Measurements from ENCODE around the gene PSMC5.

Gene PSMC5

GRCh38 chr17:63819131-63819530, 8.1 kb upstream of the PSMC5 start:
- peak; percentile 73 for DNase-seq

GRCh38 chr17:63819585-63820537, 7.4 kb upstream of the PSMC5 start:
- in situ Hi-C loops (cut with HindIII; ENCODE audit: low pct_ligation_motif_present, low pct_unique_long_range_greater_than_20kb, low sequenced_read_pairs): loop anchor here (10.0 kb wide), 1 partner anchor 55 kb away; no protein-coding TSS in a partner anchor

More at GRCh38 chr17:63819131-63819530, 8.1 kb upstream of the PSMC5 start:
- in situ Hi-C loops (cut with HindIII; ENCODE audit: low pct_ligation_motif_present, low pct_unique_long_range_greater_than_20kb, low sequenced_read_pairs): loop anchor here (10.0 kb wide), 1 partner anchor 54 kb away; no protein-coding TSS in a partner anchor

DNA sequence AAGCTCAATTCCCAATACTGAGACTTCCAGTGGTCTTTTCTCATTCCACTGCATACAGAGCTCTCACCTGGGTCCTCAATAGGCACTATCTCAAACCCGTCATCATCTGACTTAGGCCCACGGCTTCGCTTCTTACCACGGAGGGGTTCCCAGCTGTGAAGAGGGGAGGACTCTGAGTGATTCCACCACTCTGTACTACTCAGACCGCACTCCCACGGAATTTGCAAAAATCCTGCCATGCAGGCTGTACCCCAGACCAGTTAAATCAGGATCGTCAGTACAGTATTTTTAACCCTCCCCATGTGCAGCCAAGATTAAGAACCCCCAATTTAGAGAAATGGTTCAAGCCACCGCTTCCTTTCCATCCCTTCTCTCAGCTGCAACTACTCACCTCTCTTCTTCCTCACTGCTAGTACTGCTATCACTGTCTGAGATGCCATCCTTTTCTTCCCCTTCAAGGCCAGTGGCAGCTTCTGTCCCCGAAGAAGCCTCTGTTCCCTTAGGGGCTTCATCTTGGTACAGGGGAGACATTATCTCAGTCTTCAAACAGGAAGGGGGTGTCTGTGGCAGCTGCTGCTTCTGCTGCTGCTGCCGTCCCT, 6.2 kb upstream of the PSMC5 start:
- no peak for DNase-seq
- in situ Hi-C loops (cut with HindIII; ENCODE audit: low pct_ligation_motif_present, low pct_unique_long_range_greater_than_20kb, low sequenced_read_pairs): no loop called here

More at GRCh38 chr17:63819585-63820537, 7.4 kb upstream of the PSMC5 start:
- DNase-seq: no peak

DNA sequence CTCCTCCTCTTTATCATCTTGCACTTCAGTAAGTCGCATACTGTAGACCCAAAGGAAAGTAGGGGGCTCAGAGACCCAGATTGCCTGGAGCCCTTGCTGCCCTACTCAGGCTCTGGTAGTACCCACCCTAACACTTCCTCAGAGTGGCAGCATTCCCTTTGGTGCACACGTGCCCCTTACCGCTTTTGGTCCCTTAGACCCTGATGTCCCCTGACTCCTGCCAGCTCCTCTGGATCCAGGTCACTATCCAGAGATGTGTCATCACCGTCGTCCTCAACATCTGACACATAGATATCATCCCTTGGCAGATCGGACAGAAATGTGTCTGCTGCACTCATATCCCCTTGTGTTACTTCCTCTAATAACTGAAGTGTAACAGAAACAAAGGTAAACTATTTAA, 5.4 kb upstream of the PSMC5 start:
- no peak for DNase-seq
- in situ Hi-C loops (cut with HindIII; ENCODE audit: low pct_ligation_motif_present, low pct_unique_long_range_greater_than_20kb, low sequenced_read_pairs): no loop called here

GRCh38 chr17:63822537-63822936, 4.7 kb upstream of the PSMC5 start:
- DNase-seq: no peak
- in situ Hi-C loops (cut with HindIII; ENCODE audit: low pct_ligation_motif_present, low pct_unique_long_range_greater_than_20kb, low sequenced_read_pairs): no loop called here

GRCh38 chr17:63823659-63824331, 3.4 kb upstream of the PSMC5 start:
- in situ Hi-C loops (cut with HindIII; ENCODE audit: low pct_ligation_motif_present, low pct_unique_long_range_greater_than_20kb, low sequenced_read_pairs): no loop called here
- DNase-seq: no peak

DNA sequence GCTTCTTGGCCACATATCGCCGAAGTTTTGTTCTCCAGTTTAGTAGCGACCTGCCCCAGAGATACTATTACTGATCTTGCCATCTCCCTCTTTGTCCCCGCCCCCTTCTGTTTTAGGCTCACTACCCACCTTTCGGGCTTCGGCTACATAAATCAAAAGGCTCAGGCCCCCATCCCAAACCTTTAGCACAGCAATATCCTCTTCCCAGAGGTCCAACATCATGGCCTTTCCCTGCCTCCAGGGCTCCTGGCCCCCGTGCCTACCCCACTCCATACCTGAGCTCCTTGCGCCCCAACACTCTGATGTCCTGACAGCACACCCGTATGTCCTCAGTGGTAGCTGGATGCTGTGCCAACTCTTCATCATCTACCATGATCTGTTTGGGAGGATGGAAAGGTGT, 2.9 kb upstream of the PSMC5 start:
- in situ Hi-C loops (cut with HindIII; ENCODE audit: low pct_ligation_motif_present, low pct_unique_long_range_greater_than_20kb, low sequenced_read_pairs): no loop called here
- no peak for DNase-seq

DNA sequence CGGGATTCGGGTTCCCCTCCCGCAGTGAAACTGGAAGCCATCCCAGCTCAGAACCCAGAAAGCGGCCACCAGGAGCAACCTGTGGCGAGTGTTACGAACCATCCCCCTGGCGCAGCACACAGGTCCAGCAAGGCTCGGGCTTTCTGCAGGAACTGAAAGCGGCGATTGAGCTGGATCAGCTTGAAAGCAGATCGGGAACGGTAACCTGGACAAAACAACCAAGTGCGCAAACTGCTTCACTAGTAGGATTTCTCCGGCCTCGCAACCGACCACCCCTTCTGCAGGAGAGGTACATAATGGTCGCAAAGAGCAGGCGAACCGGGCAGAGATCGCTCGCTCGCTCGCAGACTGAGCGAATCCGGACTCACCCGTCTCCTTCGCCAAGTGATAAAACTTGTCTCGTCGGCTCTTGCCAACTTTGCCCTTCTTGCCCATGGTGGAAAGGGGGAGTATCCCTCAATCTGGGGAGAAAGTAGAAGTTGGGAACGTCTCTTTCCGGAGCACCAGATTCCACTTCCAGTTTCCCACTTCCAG, 696 bp upstream of the PSMC5 start:
- in situ Hi-C loops (cut with HindIII; ENCODE audit: low pct_ligation_motif_present, low pct_unique_long_range_greater_than_20kb, low sequenced_read_pairs): no loop called here
- DNase-seq: peak; percentile 59

GRCh38 chr17:63827801-63828221, 580 bp downstream of the PSMC5 start:
- no peak for DNase-seq
- in situ Hi-C loops (cut with HindIII; ENCODE audit: low pct_ligation_motif_present, low pct_unique_long_range_greater_than_20kb, low sequenced_read_pairs): no loop called here

DNA sequence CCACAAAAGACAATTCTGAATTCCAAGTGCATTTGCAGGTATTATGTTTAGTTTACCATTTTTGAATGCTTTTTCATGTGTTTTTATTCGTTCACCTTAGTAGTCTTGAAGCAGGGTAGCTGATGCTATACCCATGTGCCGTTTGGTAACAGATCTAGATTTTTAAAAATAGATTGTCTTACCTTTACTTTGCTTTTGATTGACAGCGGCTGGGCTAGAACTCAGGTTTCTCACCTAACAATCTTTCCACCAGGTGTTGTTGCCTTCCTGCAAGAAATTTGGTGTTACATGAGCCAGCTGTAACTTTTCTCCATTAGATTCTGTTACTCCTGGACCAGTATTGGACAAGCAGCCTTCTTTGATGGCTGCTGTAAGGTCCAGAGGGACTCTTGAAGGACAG, 1.7 kb downstream of the PSMC5 start:
- DNase-seq: no peak
- in situ Hi-C loops (cut with HindIII; ENCODE audit: low pct_ligation_motif_present, low pct_unique_long_range_greater_than_20kb, low sequenced_read_pairs): no loop called here

GRCh38 chr17:63830278-63830677, 3.0 kb downstream of the PSMC5 start:
- DNase-seq: no peak
- in situ Hi-C loops (cut with HindIII; ENCODE audit: low pct_ligation_motif_present, low pct_unique_long_range_greater_than_20kb, low sequenced_read_pairs): no loop called here

GRCh38 chr17:63830904-63831491, 3.8 kb downstream of the PSMC5 start:
- in situ Hi-C loops (cut with HindIII; ENCODE audit: low pct_ligation_motif_present, low pct_unique_long_range_greater_than_20kb, low sequenced_read_pairs): no loop called here
- DNase-seq: no peak

DNA sequence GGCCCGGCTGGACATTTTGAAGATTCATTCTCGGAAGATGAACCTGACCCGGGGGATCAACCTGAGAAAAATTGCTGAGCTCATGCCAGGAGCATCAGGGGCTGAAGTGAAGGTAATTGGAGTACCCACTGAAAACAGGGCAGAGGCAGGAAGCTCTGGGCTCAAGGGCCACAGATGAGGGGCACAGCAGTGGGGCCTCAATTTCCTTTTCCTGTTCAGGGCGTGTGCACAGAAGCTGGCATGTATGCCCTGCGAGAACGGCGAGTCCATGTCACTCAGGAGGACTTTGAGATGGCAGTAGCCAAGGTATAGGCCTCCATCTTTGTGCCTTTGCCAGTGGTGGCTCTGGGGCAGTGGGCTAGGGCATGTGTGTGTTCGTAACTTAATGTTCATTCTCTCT, 4.3 kb downstream of the PSMC5 start:
- in situ Hi-C loops (cut with HindIII; ENCODE audit: low pct_ligation_motif_present, low pct_unique_long_range_greater_than_20kb, low sequenced_read_pairs): no loop called here
- DNase-seq: no peak

GRCh38 chr17:63832014-63832413, 4.8 kb downstream of the PSMC5 start:
- in situ Hi-C loops (cut with HindIII; ENCODE audit: low pct_ligation_motif_present, low pct_unique_long_range_greater_than_20kb, low sequenced_read_pairs): no loop called here

GRCh38 chr17:63832455-63832854, 5.2 kb downstream of the PSMC5 start:
- no peak for DNase-seq
- in situ Hi-C loops (cut with HindIII; ENCODE audit: low pct_ligation_motif_present, low pct_unique_long_range_greater_than_20kb, low sequenced_read_pairs): no loop called here

More at GRCh38 chr17:63832014-63832413, 4.8 kb downstream of the PSMC5 start:
- no peak for DNase-seq

DNA sequence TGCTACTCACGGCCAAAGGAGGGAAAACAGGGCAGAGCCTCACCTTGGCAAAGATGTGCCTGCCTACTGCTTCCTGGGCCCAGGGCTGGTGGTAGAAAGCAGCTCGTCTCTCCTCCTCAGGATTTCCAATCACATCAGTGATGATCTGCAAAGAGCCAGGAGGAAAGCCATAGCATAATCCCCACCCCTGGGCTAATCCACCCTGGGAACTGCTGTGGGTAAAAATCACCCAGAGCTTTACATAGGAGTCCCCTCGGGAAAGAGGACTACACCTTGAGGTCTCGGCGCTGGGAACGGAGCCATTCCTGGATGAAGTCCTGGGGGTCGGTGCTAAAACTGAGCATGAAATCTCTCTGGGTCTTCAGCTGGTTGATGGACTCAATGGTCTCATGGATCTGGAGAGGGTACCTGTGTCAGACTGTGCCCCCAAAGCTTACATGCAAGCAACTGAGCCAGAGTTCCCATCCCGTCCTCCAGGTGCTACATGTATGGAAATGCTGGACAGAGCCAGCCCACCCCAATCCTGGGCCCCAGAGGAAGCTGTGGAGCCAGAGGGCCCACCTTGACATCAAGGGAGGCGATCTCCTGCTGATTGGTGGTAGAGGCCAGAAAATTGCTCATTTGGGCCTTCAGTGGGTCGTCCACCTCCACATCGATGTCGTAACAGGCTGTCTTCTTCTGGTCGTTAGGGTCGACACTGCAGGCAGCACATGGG, 6.0 kb downstream of the PSMC5 start:
- in situ Hi-C loops (cut with HindIII; ENCODE audit: low pct_ligation_motif_present, low pct_unique_long_range_greater_than_20kb, low sequenced_read_pairs): no loop called here
- no peak for DNase-seq

GRCh38 chr17:63833741-63834373, 6.6 kb downstream of the PSMC5 start:
- in situ Hi-C loops (cut with HindIII; ENCODE audit: low pct_ligation_motif_present, low pct_unique_long_range_greater_than_20kb, low sequenced_read_pairs): no loop called here
- no peak for DNase-seq
